Erythroblast (primary cell): Measurements from ENCODE around the gene AOPEP.

ENCODE experiments used
- GATA1 ChIP-seq: IDR thresholded peaks from 2 replicates; pipeline ENCODE4 v1.6.1; 2011; ENCODE audit warnings: low read depth, mild to moderate bottlenecking, control low read depth, low read length, moderate library complexity
- POLR2A ChIP-seq: IDR thresholded peaks from 2 replicates; pipeline ENCODE4 v1.6.1; 2011; ENCODE audit warnings: mild to moderate bottlenecking, low read length

DNA sequence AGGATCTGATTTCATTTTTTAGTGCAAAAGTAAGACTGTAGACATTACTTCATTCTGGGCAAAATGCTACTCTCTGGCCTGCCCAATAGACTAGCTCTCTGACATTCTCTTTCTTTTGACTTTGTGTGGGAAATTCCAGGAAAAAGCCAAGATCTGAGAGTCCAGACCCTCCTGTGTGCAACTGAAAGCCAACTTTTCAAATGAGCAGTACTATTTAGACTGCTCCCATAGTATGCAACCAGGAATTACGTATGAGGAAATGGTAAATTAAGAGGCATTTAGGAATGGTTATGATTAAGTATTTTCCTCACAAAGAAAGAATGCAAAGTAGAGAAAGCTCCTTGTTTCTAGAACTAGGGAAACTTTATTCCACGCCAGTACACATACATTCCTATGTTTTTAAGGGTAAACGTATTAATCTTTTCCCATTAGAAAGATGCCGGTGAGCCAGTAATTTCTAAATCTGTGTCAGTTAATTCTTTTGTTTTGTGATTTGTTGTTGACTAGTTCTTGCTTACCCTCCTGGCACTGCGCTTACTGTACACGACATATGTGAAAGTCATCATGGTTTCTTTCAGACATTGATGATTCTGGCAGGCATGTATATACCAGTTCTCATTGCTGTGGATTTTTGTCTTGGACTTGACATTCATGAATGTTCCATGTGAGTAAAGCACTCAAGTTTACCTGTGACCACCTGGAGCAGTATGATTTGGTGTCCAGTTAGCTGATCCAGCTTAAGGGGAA lies 56.0 kb downstream of the AOPEP start:
- no peak for TF ChIP-seq POLR2A
- no peak for TF ChIP-seq GATA1
